Stimulated activated CD4-positive, alpha-beta T cell treated with anti-CD3 and anti-CD28 coated beads, TNF-alpha, amount 100 ng/mL, for 4 hours (primary cell): ENCODE data around the gene TRPM7.
"Not testable (repeated sequence)": the region's sequence is repeated elsewhere in the genome, so short reads cannot be mapped to it uniquely, and the experiment has no call there.

Source experiments
- DNase-seq, 3 experiments: peaks; one replicate each; pipeline ENCODE4 v3.0.0-alpha.2; 2020; ENCODE audit warnings: low read depth in 3 of 3

Gene TRPM7

GRCh38 chr15:50576166-50576565 lies 110.4 kb downstream of the TRPM7 start:
- DNase-seq = no peak

- DNase-seq = not testable (repeated sequence)
These were observed 112.8 kb downstream of the TRPM7 start for GRCh38 chr15:50573842-50574241.

DNA sequence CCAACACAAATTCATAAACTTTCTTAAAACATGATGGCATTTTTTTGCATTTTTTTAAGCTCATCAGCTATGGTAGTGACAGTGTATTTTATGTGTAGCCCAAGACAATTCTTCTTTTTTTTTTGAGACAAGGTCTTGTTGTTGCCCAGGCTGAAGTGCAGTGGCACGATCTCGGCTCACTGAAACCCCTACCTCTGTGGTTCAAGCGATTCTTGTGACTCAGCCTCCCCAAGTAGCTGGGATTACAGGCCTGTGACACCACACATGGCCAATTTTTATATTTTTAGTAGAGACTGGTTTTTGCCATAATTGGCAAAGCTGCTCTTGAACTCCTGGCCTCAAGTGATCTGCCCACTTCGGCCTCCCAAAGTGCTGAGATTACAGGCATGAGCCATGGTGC lies 122.8 kb downstream of the TRPM7 start:
- DNase-seq = no peak

- no peak for DNase-seq
These were observed 123.6 kb downstream of the TRPM7 start for GRCh38 chr15:50562735-50563640.

GRCh38 chr15:50558012-50558411 lies 128.6 kb downstream of the TRPM7 start:
- no peak for DNase-seq

- DNase-seq = no peak
These were observed 129.8 kb downstream of the TRPM7 start for GRCh38 chr15:50556642-50557371.

DNA sequence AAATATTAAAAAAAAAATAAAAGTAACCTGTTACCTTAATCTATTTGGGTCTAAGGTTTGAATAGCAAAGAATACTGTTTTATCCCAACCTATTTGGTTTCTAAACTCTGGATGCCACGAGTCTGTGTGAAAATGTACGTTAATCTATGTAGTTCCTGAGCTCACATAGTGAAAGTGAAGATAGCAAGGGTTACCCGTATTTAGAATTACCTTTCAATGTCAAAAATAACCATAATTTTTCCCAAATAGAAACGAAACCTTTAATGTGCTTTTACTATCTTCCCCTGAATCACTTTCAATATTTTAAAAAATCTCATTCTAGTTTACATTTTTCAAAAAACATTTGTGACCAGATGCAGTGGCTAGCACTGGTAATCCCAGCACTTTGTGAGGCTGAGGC lies 134.4 kb downstream of the TRPM7 start:
- no peak for DNase-seq

- DNase-seq = no peak
These were observed 137.3 kb downstream of the TRPM7 start for GRCh38 chr15:50549326-50549725.

- no peak for DNase-seq
These were observed 140.0 kb downstream of the TRPM7 start, which contains the start of gene USP50 for GRCh38 chr15:50546566-50546965. USP50 (minus strand) TSS chr15:50546666; CDS start chr15:50546525, 141 bp downstream.

DNA sequence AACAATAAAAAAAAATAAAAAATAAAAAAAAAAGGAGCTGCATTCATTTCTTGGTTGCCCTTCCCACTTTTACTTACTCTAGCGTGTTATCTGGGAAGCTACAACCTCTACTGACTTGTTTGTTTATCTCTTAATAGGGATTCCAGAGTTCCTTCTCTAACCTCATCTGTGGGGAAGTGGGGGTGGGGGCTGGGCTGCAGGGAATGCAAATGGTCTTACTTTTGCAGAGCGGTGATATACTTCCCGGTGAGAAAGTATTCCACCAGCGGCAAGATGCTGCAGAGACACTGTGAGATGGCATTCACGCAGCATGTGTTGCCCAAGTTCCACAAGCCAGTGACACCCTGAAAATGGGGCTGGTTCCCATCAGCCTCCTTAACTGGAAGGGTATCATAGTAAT lies 142.2 kb downstream of the TRPM7 start:
- no peak for DNase-seq

GRCh38 chr15:50543556-50543955 lies 143.0 kb downstream of the TRPM7 start:
- no peak for DNase-seq

DNA sequence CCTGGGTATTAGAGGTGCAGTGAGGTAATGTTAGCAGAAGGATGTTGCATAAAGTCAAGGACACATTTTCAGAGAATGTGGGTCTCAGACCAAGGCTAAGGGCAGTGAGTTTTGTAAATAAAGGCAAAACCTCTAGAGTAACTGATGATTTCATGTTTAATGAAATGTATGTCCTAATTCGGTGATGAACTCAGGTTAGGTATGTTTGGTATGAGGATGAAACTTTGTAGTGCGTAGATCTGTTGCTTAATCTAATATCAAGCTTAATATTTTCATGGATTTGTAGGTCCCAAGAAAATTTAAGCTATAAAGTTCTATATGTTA lies 143.7 kb downstream of the TRPM7 start:
- DNase-seq = no peak

- no peak for DNase-seq
These were observed 154.8 kb downstream of the TRPM7 start for GRCh38 chr15:50531766-50532165.

DNA sequence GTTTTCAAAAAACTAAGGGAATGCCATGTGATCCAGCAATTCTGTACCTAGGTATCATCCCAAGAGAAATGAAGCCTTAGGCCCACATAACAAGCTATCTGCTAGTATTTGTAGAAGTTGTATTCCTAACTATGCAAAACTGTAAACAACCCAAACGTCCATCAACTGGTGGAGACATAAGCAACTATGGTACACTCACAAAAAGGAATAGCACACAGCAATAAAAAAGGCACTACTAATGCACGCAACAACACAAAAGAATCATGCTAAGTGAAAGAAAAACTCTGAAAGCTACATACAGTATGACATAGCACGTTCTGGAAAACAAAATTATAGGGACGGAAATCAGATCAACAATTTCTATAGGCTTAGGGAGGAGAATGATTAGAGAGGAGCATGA lies 155.4 kb downstream of the TRPM7 start:
- no peak for DNase-seq

DNA sequence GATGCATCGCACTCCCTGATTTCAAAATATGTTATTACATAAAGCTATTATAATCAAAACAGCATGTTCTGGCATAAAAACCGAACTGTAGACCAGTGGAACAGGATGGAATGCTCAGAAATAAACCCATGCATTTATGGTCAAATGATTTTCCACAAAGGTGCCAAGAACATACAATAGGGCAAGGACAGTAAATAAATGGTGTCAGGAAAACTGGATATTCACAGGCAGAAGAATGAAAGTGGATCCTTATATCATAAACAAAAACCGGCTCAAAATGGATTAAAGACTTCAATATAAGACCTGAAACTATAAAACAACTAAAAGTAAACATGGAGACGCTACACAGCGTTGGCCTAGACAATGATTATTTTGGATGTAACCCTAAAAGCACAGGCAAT lies 162.7 kb downstream of the TRPM7 start:
- no peak for DNase-seq

GRCh38 chr15:50519740-50520425 lies 166.7 kb downstream of the TRPM7 start:
- no peak for DNase-seq

GRCh38 chr15:50513001-50513400 lies 173.6 kb downstream of the TRPM7 start:
- DNase-seq = no peak
